K562 (cell line): ENCODE data around the gene EDEM1. TPM values are rescaled to one million over a fixed set of nuclear protein-coding genes. Genes with fewer than 3 reads are reported as not detected.

Experiments used
- ATAC-seq: fragments of 200-7000 bp; cut with Tn5 transposase; 3 replicates; pipeline ENCODE4 v1.9.1; 2020; ENCODE audit warnings: moderate library complexity
- BruUV-seq: library from RNA; stranded (reverse); fragments of 400-500 nt; replicated peaks from 2 replicates; lab custom pipeline; 2021; lab: Mats Ljungman, UMichigan
- CTCF ChIA-PET: fragments of 300-600 bp; formaldehyde crosslinking; extraction: SDS; loops from one replicate; lab custom pipeline; 2021; ENCODE audit warnings: low intra/inter-chr PET ratio; lab: Yijun Ruan, JAX
- POLR2A ChIA-PET: fragments of 300-600, 350-650 bp; sonication (Branson Sonifier 250); formaldehyde crosslinking; extraction: SDS; loops from one replicate; lab custom pipeline; 2021; ENCODE audit warnings: antibody characterized with exemption, inconsistent platforms; lab: Yijun Ruan, JAX
- DNase-seq, 4 experiments: peaks; one replicate each; pipeline versions ENCODE4 v3.0.0 to v3.0.0-alpha.2; 2011 to 2018; ENCODE audit warnings: low spot score in 3 of 4, mixed read lengths in 3 of 4; ENCODE audit errors: extremely low read depth in 1 of 4
- FAIRE-seq: peaks from 2 replicates; lab custom pipeline; 2011; peaks lifted over from hg19 to GRCh38; lab: Jason Lieb, UNC
- H2AFZ ChIP-seq: 2 replicates; pipeline ENCODE4 v1.6.0; 2011; ENCODE audit warnings: low read depth, low read length, control low read depth, inconsistent platforms
- H3K27ac ChIP-seq: fragments of 200-600 bp; 3 replicates; pipeline ENCODE4 v1.8.0; 2011; ENCODE audit warnings: low read depth, mild to moderate bottlenecking, control low read depth, inconsistent platforms, low read length, moderate library complexity, mixed read lengths; ENCODE audit errors: extremely low read depth
- H3K27me3 ChIP-seq, 2 experiments: fragments of 300-600 bp in 1 of 2; 2 replicates in 1 of 2; 3 replicates in 1 of 2; pipeline versions ENCODE4 v1.6.0 to v1.8.0; 2011; ENCODE audit warnings: inconsistent platforms in 2 of 2, low read length in 2 of 2, mild to moderate bottlenecking in 1 of 2, mixed read lengths in 1 of 2, moderate library complexity in 1 of 2; ENCODE audit not compliant: control insufficient read depth in 2 of 2, insufficient read depth in 2 of 2
- H3K36me3 ChIP-seq: fragments of 300-600 bp; 3 replicates; pipeline ENCODE4 v1.8.0; 2011; ENCODE audit warnings: mild to moderate bottlenecking, low read length, inconsistent platforms; ENCODE audit not compliant: control insufficient read depth, insufficient read depth
- H3K4me1 ChIP-seq, 2 experiments: fragments of 200-600 bp in 1 of 2; replicated peaks in 1 of 2; 2 replicates in 1 of 2; 3 replicates in 1 of 2; pipeline versions ENCODE4 v1.5.1 to v1.8.0; 2011; ENCODE audit warnings: inconsistent platforms in 2 of 2, low read length in 2 of 2, mild to moderate bottlenecking in 1 of 2, mixed read lengths in 1 of 2, moderate library complexity in 1 of 2; ENCODE audit not compliant: control insufficient read depth in 2 of 2, insufficient read depth in 2 of 2
- H3K4me2 ChIP-seq: 2 replicates; pipeline ENCODE4 v1.6.1; 2011; ENCODE audit warnings: low read length, control low read depth, inconsistent platforms, mixed read lengths; ENCODE audit not compliant: insufficient read depth
- H3K4me3 ChIP-seq: fragments of 200-600 bp; sonication (generic), shearing (Covaris generic); 2 replicates; pipeline ENCODE4 v1.5.1; 2016; ENCODE audit warnings: control low read depth, inconsistent platforms
- H3K79me2 ChIP-seq: fragments of 200-600 bp; 3 replicates; pipeline ENCODE4 v1.8.0; 2011; ENCODE audit warnings: low read length, inconsistent platforms; ENCODE audit not compliant: control insufficient read depth, insufficient read depth
- H3K9ac ChIP-seq, 2 experiments: 2 replicates each; pipeline versions ENCODE4 v1.6.0 to v1.6.1; 2011; ENCODE audit warnings: low read depth in 2 of 2, low read length in 2 of 2, control low read depth in 1 of 2, inconsistent platforms in 1 of 2, mild to moderate bottlenecking in 1 of 2, mixed read lengths in 1 of 2; ENCODE audit not compliant: insufficient read depth in 1 of 2
- H3K9me1 ChIP-seq: one replicate; pipeline ENCODE4 v1.6.0; 2011; ENCODE audit warnings: inconsistent platforms, mild to moderate bottlenecking, low read length, moderate library complexity; ENCODE audit not compliant: control insufficient read depth, insufficient read depth
- H3K9me3 ChIP-seq: replicated peaks from 2 replicates; pipeline ENCODE4 v1.5.1; 2011; ENCODE audit warnings: low read depth, low read length, inconsistent platforms; ENCODE audit not compliant: control insufficient read depth, insufficient read depth
- H4K20me1 ChIP-seq: replicated peaks from 2 replicates; pipeline ENCODE4 v1.6.1; 2011; ENCODE audit warnings: low read length, inconsistent platforms, mixed read lengths; ENCODE audit not compliant: control insufficient read depth, insufficient read depth
- E2F8 ChIP-seq: fragments of 450-650 bp; IDR thresholded peaks from 2 replicates; pipeline ENCODE4 v1.7.1; 2018; ENCODE audit warnings: mild to moderate bottlenecking, low read depth; ENCODE audit not compliant: partially characterized antibody
- ILF3 ChIP-seq: fragments of 450-650 bp; IDR thresholded peaks from 2 replicates; pipeline ENCODE4 v1.6.1; 2018; ENCODE audit warnings: antibody characterized with exemption, mild to moderate bottlenecking, moderate library complexity, borderline replicate concordance
- MIER1 ChIP-seq: fragments of 450-650 bp; IDR thresholded peaks from 2 replicates; pipeline ENCODE4 v1.6.1; 2016; ENCODE audit warnings: antibody characterized with exemption, mild to moderate bottlenecking, low read depth
- RAD21 ChIP-seq, 2 experiments: fragments of 250-450 bp in 1 of 2; fragments of 450-650 bp in 1 of 2; sonication (Bioruptor Pico) in 1 of 2; formaldehyde crosslinking in 1 of 2; IDR thresholded peaks in 1 of 2; conservative IDR thresholded peaks in 1 of 2; 2 replicates each; pipeline versions ENCODE4 v1.4.0 to v1.8.0; 2020 to 2022; ENCODE audit warnings: mild to moderate bottlenecking in 2 of 2, moderate library complexity in 1 of 2
- RFX1 ChIP-seq: fragments of 450-650 bp; IDR thresholded peaks from 2 replicates; pipeline ENCODE4 v1.6.1; 2016; ENCODE audit warnings: mild to moderate bottlenecking, moderate library complexity
- SIX5 ChIP-seq, 2 experiments: IDR thresholded peaks; 2 replicates each; pipeline ENCODE4 v1.6.1; 2011; ENCODE audit warnings: low read length in 2 of 2, borderline replicate concordance in 1 of 2, low read depth in 1 of 2, mild to moderate bottlenecking in 1 of 2, moderate library complexity in 1 of 2; ENCODE audit not compliant: insufficient read depth in 1 of 2
- WGBS: fragments of 100-300 bp; shearing (Covaris generic); methylation state at CpG from one replicate; pipeline ENCODE4 v1.1.6; 2016; ENCODE audit warnings: low coverage, mixed read lengths; ENCODE audit not compliant: insufficient coverage; ENCODE audit errors: missing lambda C conversion rate; 5-methylcytosine and 5-hydroxymethylcytosine counted together
- in situ Hi-C: fragments of 300-500 bp; cut with MboI; formaldehyde crosslinking; loops from 4 replicates; pipeline ENCODE4 v1.15.0; 2018; ENCODE audit warnings: inconsistent platforms, mixed read lengths
- intact Hi-C: fragments of 100-400 bp; cut with micrococcal nuclease; formaldehyde crosslinking; loops from 2 replicates; pipeline ENCODE4 v1.14.2; 2022
- polyA plus RNA-seq, 8 experiments: library from polyadenylated mRNA; depleted of rRNA in 4 of 8; stranded (reverse) in 5 of 8; unstranded in 3 of 8; fragments of >200 nt; fragmentation: Nextera tagmentation in 2 of 8; fragmentation: Illumina TruSeq in 1 of 8; extraction: Ambion mirVana in 2 of 8; extraction: Trizol in 1 of 8; gene quantifications; 2 replicates each; pipeline versions ENCODE4 v1.2.1 to v1.2.3, GENCODE V29; 2011 to 2014; ENCODE audit warnings: inconsistent platforms in 1 of 8, missing spikeins in 1 of 8
- total RNA-seq, 7 experiments: library from RNA; depleted of rRNA in 6 of 7; stranded (reverse); fragments of >200 nt in 6 of 7; fragmentation: Illumina TruSeq in 2 of 7; extraction: Trizol in 2 of 7; gene quantifications; 2 replicates each; pipeline versions ENCODE4 v1.2.1 to v1.2.3, GENCODE V29; 2011 to 2021; ENCODE audit warnings: low replicate concordance in 1 of 7
- TF ChIP-seq, protein P1 (sequence below): fragments of 250-450 bp; sonication (Bioruptor Pico); IDR thresholded peaks from 2 replicates; pipeline ENCODE4 v1.8.0; 2022; ENCODE audit warnings: moderate library complexity, mild to moderate bottlenecking, inconsistent platforms

The EDEM1 gene
- total and polyA plus RNA-seq, 9 of the 15 experiments (the other 6 are each of a cell fraction or from before 2014, with no cell fraction given): 6.2 to 36.7 (median 14.3) TPM

DNA sequence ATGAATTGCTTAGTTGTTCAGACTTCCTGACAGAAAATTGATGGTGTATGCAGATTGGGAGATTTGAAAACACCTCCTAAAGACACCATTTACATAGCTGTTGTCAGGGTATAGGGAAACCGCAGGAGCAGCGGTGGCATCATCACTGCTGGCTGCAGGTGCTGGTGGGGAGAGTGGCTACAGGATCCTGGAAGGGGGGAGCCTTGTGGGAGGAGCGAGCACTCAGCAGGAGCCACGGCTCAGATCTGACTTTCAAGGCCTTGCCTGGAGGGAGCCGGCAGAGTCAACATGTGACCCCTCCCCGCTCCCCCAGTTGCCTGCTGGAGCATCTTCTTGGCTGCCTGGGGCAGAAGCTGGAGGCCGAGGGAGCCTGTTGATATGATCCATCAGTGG is 26.1 kb downstream of the EDEM1 start:
- Histone ChIP-seq H3K36me3 (peaks cover 88% of the 10 kb centered on the region), H3K4me2 (no peak overlapping the region), H3K27me3 (no peaks in the 10 kb centered on the region), H3K79me2 (no peaks in the 10 kb centered on the region), H4K20me1 (no peaks in the 10 kb centered on the region), H2AFZ (no peak overlapping the region), H3K4me1 (no peaks in the 10 kb centered on the region), H3K9ac (peak overlapping the region in 1 of 2 experiments; percentile 26; a peak in 1 of 4 replicates), H3K9me3 (no peaks in the 10 kb centered on the region), H3K27ac (no peak overlapping the region), H3K9me1 (no peaks in the 10 kb centered on the region), H3K4me3 (no peak overlapping the region)
- CTCF ChIA-PET: no interaction called here
- ATAC-seq (no peak), FAIRE-seq (no peak), DNase-seq (no peak)
- intact Hi-C loops: no loop called here
- TF ChIP-seq E2F8: peak; percentile 35
- no peak for TF ChIP-seq RAD21 (CRISPR knock-in tag; conservative IDR thresholded peaks at IDR 0.05 in 1 of 2, IDR thresholded peaks at IDR 0.05 in 1 of 2)
- no TSS peak for BruUV-seq
- in situ Hi-C loops: no loop called here
- POLR2A ChIA-PET: no interaction called here
- 81% methylated on average over 7 of the region's 7 CpGs for WGBS

GRCh38 chr3:5214352-5214751 is 26.8 kb downstream of the EDEM1 start:
- no peak for ATAC-seq
- 79% methylated on average over 9 of the region's 9 CpGs for WGBS
- H4K20me1 ChIP-seq: no peaks in the 10 kb centered on the region
- POLR2A ChIA-PET: no interaction called here
- no peak overlapping the region for H3K4me3 ChIP-seq
- FAIRE-seq: no peak
- H3K27ac ChIP-seq: no peak overlapping the region
- peaks cover 85% of the 10 kb centered on the region for H3K36me3 ChIP-seq
- intact Hi-C loops: no loop called here
- CTCF ChIA-PET: no interaction called here
- in situ Hi-C loops: no loop called here
- H3K9ac ChIP-seq: no peak overlapping the region
- no TSS peak for BruUV-seq
- H3K4me2 ChIP-seq: no peak overlapping the region
- H2AFZ ChIP-seq: no peak overlapping the region
- no peaks in the 10 kb centered on the region for H3K9me3 ChIP-seq
- no peak for DNase-seq
- no peaks in the 10 kb centered on the region for H3K4me1 ChIP-seq
- no peaks in the 10 kb centered on the region for H3K9me1 ChIP-seq
- no peak for TF ChIP-seq RFX1
- TF ChIP-seq, protein P1, sequence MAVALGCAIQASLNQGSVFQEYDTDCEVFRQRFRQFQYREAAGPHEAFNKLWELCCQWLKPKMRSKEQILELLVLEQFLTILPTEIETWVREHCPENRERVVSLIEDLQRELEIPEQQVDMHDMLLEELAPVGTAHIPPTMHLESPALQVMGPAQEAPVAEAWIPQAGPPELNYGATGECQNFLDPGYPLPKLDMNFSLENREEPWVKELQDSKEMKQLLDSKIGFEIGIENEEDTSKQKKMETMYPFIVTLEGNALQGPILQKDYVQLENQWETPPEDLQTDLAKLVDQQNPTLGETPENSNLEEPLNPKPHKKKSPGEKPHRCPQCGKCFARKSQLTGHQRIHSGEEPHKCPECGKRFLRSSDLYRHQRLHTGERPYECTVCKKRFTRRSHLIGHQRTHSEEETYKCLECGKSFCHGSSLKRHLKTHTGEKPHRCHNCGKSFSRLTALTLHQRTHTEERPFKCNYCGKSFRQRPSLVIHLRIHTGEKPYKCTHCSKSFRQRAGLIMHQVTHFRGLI: no peak
- no peak for TF ChIP-seq SIX5 (IDR thresholded peaks at IDR 0.05; ENCODE audit: borderline replicate concordance in 1 of 2, insufficient read depth in 1 of 2, low read depth in 1 of 2, low read length in 2 of 2)
- no peak for TF ChIP-seq MIER1
- no peak for TF ChIP-seq ILF3
- H3K27me3 ChIP-seq: no peaks in the 10 kb centered on the region
- H3K79me2 ChIP-seq: no peaks in the 10 kb centered on the region
